NCI-H1694 (cell line): ENCODE data around the gene STOX2.
"Not testable (repeated sequence)": the region's sequence is repeated elsewhere in the genome, so short reads cannot be mapped to it uniquely, and the experiment has no call there.

Experiments used
- DNase-seq: peaks from one replicate; lab custom pipeline; 2025; lab: John Stamatoyannopoulos, UW

Gene STOX2

DNA sequence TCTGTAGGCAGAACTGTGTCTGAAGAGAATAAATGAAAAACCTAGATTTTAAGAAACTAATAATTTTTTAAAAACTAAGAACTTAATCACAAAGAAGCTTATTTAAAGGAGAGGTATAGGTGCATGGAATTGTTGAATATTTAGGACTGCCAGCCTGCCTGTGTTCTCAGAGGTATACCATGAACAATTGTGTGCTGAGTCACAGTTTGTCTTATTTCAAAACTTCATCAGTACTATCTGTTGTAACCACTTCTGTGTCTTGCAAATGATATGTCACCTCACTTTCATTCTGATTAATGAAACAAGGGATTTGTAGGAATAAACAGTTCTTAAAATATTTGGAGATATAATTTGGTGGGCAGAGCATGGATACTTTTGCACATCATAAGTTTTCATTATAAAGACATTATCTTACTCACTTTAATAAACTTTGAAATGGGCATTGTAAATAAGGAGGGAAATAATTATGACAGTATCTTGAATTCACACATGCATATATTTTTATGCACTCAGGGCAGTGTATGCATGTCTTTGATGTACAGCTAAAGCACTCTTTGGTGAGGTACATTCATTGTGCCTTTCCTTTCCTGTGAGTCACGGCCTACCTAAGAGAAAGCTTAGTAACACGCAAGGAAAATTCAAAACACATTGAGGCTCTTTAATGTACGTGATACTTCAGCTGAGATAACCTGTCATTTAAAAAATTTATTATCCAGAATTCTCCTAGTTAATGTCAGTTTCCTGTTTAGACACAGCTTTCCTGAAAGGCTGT is 31.7 kb downstream of the STOX2 start:
- DNase-seq, result no peak

- DNase-seq, result no peak
Measured at GRCh38 chr4:183940864-183941263, 35.8 kb downstream of the STOX2 start.

DNA sequence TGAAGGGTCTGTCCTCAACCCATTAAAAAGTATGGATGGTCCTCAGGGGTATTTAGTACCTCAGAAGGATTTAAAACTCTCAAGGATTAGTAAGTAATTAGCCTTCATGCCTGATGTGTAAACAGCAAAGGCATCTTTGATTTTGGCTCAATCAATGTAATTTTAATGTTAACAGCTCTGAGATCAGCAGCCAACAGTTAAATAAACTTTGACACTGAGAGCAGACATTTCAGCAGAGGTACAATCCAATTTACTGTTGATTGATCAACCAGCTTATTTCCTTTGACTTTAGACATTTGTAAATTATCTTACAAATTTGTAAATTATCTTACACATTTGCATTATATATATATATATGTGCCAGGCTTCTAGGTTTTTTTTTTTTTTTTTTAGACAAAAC is 36.9 kb downstream of the STOX2 start:
- DNase-seq, result no peak

DNA sequence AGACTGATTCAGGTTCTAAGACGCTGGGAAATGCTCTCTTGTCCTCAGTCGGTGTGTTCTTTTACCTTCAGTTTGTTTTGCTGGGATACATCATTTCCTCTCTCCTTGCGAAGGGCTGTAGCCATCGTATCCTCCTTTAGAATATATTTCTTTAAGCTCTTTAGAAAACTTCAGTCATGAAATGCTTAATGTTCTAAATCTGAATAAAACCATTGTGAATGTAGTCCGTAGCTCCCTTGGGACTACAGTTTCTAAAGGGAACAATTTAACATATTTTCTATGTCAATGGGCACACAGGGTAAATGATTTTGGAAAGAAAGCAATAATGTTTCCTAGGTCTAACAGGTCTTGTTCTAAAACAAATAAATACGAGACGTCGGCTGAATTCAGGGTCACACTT is 40.6 kb downstream of the STOX2 start:
- no peak for DNase-seq

GRCh38 chr4:183950536-183950935 is 45.4 kb downstream of the STOX2 start:
- no peak for DNase-seq

GRCh38 chr4:183952652-183953051 is 47.5 kb downstream of the STOX2 start:
- DNase-seq, result not testable (repeated sequence)

DNA sequence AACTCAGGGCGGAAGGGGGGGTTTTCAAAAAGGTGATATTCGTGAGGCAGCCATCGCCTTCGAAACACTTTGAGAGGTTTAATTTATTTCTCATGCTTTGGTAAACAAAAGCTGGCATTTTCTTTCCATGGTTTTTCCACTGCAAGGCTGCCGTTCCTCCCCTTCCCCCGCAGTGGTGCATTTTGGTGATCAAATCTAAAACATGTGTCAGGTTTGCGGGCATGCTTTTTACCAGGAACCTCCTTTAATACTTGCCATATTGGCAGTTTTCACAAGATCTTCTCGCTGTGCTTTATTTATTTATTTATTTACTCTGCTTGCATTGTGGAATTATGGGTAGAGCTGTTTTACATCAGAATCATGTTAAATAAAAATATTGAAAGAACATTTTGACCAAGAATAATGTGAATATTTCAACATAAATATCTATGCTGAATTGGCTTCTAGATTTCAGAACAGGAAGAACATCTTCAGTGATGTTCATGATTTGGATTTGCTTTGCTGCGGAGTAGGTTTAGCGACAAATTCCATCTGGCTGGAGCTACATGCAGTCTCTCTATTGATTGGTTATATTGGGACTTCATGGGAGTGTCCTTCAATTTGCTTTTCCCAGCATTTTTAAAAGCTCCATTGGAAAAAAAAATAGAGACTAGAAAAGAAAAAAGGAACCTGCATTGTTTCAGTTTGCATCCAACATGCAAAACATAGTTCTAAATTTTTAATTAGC is 54.4 kb downstream of the STOX2 start:
- DNase-seq, result no peak

GRCh38 chr4:183960046-183960420 is 54.9 kb downstream of the STOX2 start:
- peak; percentile 65 for DNase-seq

DNA sequence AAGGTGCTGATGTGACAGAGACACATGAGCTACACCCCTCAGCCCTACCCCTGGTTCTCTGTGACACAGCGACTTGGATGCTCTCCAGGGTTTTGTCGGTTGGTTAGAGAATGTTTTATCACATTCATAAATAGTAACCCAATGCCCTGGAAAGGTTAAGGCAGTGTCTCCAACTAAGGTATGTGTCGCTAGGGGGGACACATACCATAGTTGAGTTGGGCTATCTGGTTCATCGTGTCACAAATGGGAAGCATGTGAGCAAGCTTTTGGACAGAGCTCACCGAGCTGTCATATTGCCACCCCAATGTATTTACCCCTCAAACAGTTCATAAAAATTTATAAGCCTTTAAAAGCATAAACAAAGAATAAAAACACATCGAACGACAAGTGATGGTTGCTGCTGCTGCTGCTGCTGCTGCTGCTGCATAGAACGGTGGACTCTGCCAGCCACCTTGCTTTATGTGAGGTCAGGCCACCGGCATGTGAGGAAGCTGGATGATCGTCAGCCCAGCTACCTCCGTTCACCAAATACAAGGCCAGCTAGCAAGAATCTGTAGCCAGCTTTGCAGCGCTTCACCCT is 55.9 kb downstream of the STOX2 start:
- peak; percentile 37 for DNase-seq

DNA sequence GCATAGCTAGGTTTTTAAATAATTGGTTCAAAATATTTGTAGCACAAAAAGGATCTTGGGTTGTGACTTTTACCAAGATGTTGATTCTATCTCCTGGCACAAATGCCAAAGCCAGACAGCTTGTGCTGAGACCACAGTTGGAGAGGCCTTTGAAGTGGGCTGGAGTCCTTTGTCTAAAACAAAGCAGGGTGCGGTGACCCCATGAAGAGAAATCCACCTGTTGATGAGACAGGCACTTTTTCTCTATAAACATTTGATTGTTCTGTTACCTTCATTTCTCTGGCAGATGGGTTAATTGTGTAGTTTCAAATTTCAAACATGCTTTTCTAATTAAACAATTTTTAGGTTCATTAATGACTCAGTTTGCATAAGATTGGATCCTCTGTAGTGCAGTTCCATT is 56.7 kb downstream of the STOX2 start:
- no peak for DNase-seq

- DNase-seq, result peak; percentile 0
Measured at GRCh38 chr4:183962419-183962818, 57.3 kb downstream of the STOX2 start.

DNA sequence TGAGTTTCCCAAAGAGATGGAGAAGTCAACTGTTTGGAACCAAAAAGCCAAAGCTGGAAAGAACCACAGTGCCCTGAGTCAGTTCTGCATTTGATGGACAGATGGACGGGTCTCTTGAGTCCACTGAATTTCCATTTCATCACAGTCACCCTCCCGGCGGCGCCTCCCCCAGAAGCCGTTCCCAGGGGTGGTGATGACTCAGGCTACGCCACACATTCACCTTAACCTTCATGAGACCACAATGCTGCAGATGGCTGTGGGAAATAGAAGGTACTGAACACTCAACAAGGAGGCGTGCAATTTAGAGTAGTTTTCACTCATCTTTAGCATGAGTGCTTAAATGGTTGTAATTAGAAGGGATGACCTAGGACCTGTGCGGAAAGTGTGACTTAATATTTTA is 61.3 kb downstream of the STOX2 start:
- DNase-seq, result no peak

- DNase-seq, result no peak
Measured at GRCh38 chr4:183967266-183967665, 62.2 kb downstream of the STOX2 start.

DNA sequence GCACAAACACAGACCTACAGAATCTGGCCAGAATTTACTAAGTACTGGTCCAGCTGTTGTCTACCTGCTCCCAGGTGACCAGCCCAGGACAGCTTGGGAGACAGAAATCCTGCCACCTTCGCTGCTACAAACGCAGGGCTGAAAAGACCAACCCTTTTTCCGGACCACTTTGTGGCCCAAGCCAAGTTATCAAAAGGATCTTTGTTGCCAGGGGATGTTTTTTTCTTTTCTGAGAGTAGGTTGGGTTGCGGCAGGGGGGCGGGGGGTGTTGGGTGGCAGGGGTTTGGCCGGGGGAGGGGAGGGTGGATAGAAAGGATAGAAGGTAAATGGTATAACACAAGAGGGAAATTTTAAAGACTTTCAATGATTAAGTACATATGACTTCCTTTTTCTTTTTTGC is 63.4 kb downstream of the STOX2 start:
- DNase-seq, result no peak

- no peak for DNase-seq
Measured at GRCh38 chr4:183968931-183969330, 63.8 kb downstream of the STOX2 start.

DNA sequence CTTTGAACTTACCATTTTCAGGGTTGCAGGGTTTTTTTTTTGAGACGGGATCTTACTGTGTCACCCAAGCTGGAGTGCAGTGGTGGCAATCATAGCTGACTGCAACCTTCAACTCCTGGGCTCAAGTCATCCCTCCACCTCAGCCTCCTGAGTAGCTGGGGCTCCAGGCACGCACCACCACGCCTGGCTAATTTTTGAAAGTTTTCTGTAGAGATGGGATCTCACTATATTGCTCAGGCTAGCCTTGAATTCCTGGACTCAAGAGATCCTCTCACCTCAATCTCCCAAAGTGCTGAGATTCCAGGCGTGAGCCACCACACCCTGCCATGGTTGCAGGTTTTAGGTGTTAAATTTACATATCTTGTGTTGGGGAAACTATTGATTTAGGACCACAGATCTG is 64.5 kb downstream of the STOX2 start:
- no peak for DNase-seq

DNA sequence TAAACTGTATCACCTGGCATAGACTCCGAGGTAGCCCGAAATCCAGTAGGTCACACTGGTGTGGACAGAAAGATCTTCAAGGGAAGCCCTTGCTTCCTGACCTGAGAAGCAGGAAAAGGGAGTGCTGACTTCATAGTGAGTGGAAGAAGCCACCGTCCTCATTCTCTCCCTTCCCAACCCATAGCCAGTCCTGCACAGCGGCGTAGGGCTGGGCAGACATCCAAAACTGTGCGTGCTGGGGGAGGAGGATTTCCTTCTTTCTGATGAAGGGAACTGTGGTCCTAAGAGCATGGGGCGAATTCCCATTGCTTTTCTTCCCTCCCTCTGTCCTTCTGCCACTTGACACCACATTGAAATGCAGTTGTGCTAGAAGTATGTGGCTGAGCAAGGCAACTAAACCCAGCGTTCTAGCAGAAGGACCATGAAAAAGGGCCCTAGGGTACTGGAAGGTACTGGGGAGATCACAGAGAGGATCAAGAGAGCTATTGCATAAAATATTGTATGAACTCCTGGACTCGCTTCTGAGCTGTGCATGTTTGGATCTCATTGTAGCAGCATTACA is 66.9 kb downstream of the STOX2 start:
- no peak for DNase-seq

GRCh38 chr4:183977707-183978106 is 72.6 kb downstream of the STOX2 start:
- DNase-seq, result no peak

DNA sequence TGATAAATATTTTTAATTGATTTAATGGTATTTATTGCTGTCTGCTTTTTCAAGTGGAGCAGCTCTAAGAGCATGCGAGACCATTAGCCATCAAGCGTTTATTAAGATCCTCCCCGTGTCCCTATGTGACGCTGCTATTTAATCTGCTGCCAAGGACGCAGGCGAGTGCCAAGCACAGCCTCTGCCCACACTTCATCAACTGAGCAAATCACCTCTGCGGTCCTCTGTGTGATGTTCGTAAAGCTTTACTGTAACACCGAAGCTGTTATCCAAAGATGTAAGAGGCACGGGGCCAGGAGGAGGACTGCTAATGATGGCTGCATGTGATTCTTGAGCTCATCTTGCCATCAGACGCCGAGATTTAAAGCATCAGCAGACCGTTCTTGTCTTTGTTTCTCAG is 79.5 kb downstream of the STOX2 start:
- DNase-seq, result no peak

DNA sequence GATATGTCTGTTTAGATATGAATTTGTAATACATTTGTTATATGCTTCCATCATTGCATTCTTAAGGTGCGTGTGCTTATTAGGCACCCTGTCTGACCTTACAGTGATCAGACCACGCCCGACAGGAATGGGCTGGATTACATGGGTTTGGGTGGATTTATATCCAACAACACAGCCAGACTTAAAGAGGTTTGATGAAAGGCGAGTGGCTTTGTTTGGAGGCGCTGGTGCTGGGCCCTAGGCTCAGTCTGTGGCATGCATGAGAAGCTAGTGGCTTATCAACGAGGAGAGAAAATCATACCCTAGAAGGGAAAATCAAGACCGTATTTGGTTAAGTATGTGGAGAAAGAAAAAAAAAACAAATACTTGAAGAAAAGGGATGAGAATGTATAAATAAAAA is 80.7 kb downstream of the STOX2 start:
- DNase-seq, result no peak

DNA sequence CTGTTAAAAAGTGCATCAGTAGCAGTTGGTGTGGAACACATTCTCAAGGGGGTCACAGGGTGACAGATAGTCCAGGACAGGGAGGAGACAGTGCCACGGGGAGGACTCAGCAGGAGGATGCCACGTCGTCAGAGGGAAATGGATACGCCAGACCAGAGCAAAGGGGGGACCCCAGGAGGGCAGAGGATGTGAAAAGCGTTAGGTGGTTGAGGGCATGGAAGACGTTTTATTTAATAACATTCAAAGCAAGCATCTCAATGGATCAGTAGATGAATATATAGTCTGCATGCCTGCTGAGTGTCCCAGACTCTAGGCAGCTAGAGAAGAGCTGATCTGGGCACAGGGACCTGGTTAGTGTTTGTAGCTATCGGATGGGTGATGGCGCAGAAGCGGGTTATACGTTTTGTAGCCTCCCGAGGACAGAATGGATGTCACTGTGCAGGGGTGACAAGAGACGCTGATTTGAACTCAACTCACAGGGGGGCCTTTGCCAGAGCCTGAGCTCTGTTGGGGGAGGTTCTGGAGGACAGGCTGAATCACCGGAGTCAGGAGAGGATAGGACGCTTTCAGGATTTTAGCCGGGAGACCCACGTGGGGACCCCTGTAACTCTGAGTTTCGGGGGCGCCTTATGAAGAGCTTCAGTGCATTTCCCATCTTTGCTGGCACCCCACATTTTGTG is 81.3 kb downstream of the STOX2 start:
- DNase-seq, result no peak
